ENCODE results near the gene IL1RAP.

The IL1RAP gene

GRCh38 chr3:190629088-190629487 lies 115.2 kb downstream of the IL1RAP start:
- no peak for TF ChIP-seq EP300 (IDR thresholded peaks at IDR 0.05; ENCODE audit: borderline replicate concordance)
- TF ChIP-seq RAD21 (IDR thresholded peaks at IDR 0.05; ENCODE audit: low read depth): no peak
- TF ChIP-seq ZBTB7A (IDR thresholded peaks at IDR 0.05; ENCODE audit: low read depth): no peak
- TF ChIP-seq REST (IDR thresholded peaks at IDR 0.05; ENCODE audit: low read depth): no peak
- no peak for TF ChIP-seq CREB1 (IDR thresholded peaks at IDR 0.05; ENCODE audit: low read depth)
- TF ChIP-seq YY1 (IDR thresholded peaks at IDR 0.05; ENCODE audit: low read depth): no peak
- no peak for TF ChIP-seq CEBPB (IDR thresholded peaks at IDR 0.05)
- no peak for TF ChIP-seq TEAD4 (IDR thresholded peaks at IDR 0.05)
- TF ChIP-seq, protein P1, sequence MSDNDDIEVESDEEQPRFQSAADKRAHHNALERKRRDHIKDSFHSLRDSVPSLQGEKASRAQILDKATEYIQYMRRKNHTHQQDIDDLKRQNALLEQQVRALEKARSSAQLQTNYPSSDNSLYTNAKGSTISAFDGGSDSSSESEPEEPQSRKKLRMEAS (IDR thresholded peaks at IDR 0.05): no peak
- no peak for TF ChIP-seq TAF1 (IDR thresholded peaks at IDR 0.05; ENCODE audit: low read depth)
- TF ChIP-seq USF1 (IDR thresholded peaks at IDR 0.05): no peak
- TF ChIP-seq NFIC (IDR thresholded peaks at IDR 0.05): no peak
- TF ChIP-seq EGR1 (IDR thresholded peaks at IDR 0.05): no peak
- TF ChIP-seq FOXM1 (IDR thresholded peaks at IDR 0.05; ENCODE audit: borderline replicate concordance, low read depth): no peak
- TF ChIP-seq TCF12 (IDR thresholded peaks at IDR 0.05; ENCODE audit: low read depth): no peak

- no peak for TF ChIP-seq EP300 (IDR thresholded peaks at IDR 0.05; ENCODE audit: borderline replicate concordance)
- no peak for TF ChIP-seq YY1 (IDR thresholded peaks at IDR 0.05; ENCODE audit: low read depth)
- TF ChIP-seq FOXM1 (IDR thresholded peaks at IDR 0.05; ENCODE audit: borderline replicate concordance, low read depth): no peak
- TF ChIP-seq, protein P1 (IDR thresholded peaks at IDR 0.05): no peak
- no peak for TF ChIP-seq REST (IDR thresholded peaks at IDR 0.05; ENCODE audit: low read depth)
- TF ChIP-seq CREB1 (IDR thresholded peaks at IDR 0.05; ENCODE audit: low read depth): no peak
- TF ChIP-seq EGR1 (IDR thresholded peaks at IDR 0.05): no peak
Measured at GRCh38 chr3:190631295-190631694, 117.4 kb downstream of the IL1RAP start.

- TF ChIP-seq USF1 (IDR thresholded peaks at IDR 0.05) (no peak), REST (IDR thresholded peaks at IDR 0.05; ENCODE audit: low read depth) (no peak), TCF12 (IDR thresholded peaks at IDR 0.05; ENCODE audit: low read depth) (no peak), TAF1 (IDR thresholded peaks at IDR 0.05; ENCODE audit: low read depth) (no peak), NFIC (IDR thresholded peaks at IDR 0.05) (no peak), FOXM1 (IDR thresholded peaks at IDR 0.05; ENCODE audit: borderline replicate concordance, low read depth) (no peak)
Measured at GRCh38 chr3:190641564-190641963, 127.7 kb downstream of the IL1RAP start.

- no peak for TF ChIP-seq YY1 (IDR thresholded peaks at IDR 0.05; ENCODE audit: low read depth)
- TF ChIP-seq TCF12 (IDR thresholded peaks at IDR 0.05; ENCODE audit: low read depth): no peak
- TF ChIP-seq EP300 (IDR thresholded peaks at IDR 0.05; ENCODE audit: borderline replicate concordance): no peak
- no peak for TF ChIP-seq FOXM1 (IDR thresholded peaks at IDR 0.05; ENCODE audit: borderline replicate concordance, low read depth)
- TF ChIP-seq NFIC (IDR thresholded peaks at IDR 0.05): no peak
- no peak for TF ChIP-seq CEBPB (IDR thresholded peaks at IDR 0.05)
- no peak for TF ChIP-seq EGR1 (IDR thresholded peaks at IDR 0.05)
- no peak for TF ChIP-seq TAF1 (IDR thresholded peaks at IDR 0.05; ENCODE audit: low read depth)
- no peak for TF ChIP-seq REST (IDR thresholded peaks at IDR 0.05; ENCODE audit: low read depth)
- no peak for TF ChIP-seq ZBTB7A (IDR thresholded peaks at IDR 0.05; ENCODE audit: low read depth)
- TF ChIP-seq RAD21 (IDR thresholded peaks at IDR 0.05; ENCODE audit: low read depth): no peak
- TF ChIP-seq USF1 (IDR thresholded peaks at IDR 0.05): no peak
- TF ChIP-seq, protein P1 (IDR thresholded peaks at IDR 0.05): no peak
- TF ChIP-seq TEAD4 (IDR thresholded peaks at IDR 0.05): no peak
- no peak for TF ChIP-seq CREB1 (IDR thresholded peaks at IDR 0.05; ENCODE audit: low read depth)
Measured at GRCh38 chr3:190642016-190642415, 128.1 kb downstream of the IL1RAP start.

Measured in Ishikawa (cell line).